ENCODE results near the gene CDH1.

The CDH1 gene

DNA sequence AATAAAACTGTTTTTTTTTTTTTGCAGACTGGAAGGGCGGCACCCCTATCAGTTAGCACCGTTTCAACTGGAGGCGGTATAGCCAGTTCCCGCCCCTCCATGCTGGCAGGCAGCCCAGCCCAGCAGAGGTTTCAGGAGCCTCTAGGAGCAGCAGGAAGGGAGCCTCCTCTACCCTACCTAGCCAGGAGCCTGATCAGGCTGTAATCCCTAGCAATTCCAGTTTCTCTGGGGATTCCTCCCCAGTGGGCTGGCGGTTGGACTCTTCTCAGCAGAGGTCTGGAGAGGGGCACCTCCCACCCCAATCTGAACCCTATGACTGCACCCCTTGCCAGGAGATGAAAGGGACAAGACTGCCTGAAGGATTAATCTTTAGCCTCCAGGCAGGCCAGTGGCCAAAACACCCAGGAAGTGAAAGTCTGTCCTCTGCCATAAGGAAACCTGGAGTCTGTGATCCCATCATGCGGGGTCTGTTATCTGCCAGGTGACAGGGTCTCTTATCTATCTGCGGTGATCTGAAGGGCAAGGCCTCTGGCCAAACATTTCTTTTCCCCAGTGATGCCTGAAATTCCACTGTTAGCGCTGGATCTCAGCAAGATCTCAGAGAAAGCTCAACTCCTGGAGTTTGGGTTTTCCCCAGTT, 4.9 kb upstream of the CDH1 start:
- peak; percentile 93 for DNase-seq (ENCODE audit: low spot score)

DNA sequence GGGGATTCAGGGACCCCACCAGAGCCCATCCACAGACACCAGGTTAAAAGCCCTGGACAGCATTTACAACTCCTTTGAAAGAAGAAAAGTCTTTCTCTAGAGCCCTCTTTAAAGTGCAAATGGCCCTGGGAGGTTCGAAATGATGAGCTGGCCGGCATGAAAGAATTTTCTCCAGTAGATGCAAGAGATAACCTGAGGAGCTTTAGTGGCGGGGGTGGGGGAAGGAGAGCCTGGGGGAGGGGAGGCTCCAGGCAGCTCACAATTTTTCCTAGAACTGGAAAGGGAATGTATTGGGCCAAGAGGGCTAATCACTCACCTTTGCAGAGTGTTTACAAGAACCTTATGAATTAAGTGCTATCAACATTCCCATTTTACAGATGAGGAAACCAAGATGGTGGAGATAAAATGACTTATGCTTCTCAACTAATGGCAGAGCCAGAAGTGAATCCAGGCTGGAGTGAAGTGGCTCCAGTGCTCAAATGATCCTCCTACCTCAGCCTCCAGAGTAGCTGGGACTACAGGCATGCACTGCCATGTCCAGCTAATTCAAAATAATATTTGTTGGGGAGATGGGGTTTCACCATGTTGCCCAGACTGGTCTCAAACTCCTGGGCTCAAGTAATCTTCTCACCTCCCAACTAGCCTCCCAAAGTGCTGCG, 4.2 kb upstream of the CDH1 start:
- no peak for DNase-seq (ENCODE audit: low spot score)

GRCh38 chr16:68733570-68733969, 3.5 kb upstream of the CDH1 start:
- peak; percentile 35 for DNase-seq (ENCODE audit: low spot score)

DNA sequence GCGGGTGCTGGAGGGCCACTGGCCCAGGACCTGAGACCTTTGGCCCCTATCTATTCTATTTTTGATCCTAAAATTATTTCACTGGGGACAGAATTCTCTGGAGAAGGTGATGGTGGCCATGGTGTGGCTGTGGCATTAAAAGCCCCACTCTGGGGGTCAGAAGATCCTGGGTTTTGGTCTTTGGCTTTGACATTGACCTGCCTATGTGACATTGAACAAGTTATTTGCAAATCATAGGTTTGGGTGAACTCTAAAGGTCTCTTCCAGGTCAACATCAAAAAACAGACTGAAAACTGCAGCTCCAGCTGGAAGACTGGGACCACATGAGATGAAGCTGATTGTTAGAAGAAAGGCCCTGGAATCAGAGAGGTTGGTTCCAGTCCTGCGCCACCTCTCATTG, 2.3 kb upstream of the CDH1 start:
- no peak for DNase-seq (ENCODE audit: low spot score)

GRCh38 chr16:68736561-68736960, 531 bp upstream of the CDH1 start:
- no peak for DNase-seq (ENCODE audit: low spot score)

DNA sequence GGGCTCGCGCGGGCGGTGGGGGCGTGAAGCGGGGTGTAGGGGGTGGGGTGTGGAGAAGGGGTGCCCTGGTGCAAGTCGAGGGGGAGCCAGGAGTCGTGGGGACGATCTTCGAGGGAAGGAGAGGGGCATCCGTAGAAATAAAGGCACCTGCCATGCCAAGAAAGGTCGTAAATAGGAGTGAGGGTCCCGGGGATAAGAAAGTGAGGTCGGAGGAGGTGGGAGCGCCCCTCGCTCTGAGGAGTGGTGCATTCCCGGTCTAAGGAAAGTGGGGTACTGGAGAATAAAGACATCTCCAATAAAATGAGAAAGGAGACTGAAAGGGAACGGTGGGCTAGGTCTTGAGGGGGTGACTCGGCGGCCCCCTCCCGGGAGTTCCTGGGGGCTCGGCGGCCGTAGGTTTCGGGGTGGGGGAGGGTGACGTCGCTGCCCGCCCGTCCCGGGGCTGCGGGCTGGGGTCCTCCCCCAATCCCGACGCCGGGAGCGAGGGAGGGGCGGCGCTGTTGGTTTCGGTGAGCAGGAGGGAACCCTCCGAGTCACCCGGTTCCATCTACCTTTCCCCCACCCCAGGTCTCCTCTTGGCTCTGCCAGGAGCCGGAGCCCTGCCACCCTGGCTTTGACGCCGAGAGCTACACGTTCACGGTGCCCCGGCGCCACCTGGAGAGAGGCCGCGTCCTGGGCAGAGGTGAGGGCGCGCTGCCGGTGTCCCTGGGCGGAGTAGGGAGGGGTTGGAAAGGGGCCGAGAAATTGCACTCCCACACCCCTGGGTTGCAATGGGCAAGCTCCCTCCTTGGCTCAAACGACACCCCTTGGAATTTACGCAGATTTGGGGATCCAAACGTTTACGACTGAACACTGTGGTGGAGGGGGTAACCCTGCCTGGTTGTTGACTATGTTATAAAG, 888 bp downstream of the CDH1 start:
- DNase-seq (ENCODE audit: low spot score) = peak; percentile 71

GRCh38 chr16:68739964-68740627, 3.0 kb downstream of the CDH1 start:
- DNase-seq (ENCODE audit: low spot score) = peak; percentile 60

DNA sequence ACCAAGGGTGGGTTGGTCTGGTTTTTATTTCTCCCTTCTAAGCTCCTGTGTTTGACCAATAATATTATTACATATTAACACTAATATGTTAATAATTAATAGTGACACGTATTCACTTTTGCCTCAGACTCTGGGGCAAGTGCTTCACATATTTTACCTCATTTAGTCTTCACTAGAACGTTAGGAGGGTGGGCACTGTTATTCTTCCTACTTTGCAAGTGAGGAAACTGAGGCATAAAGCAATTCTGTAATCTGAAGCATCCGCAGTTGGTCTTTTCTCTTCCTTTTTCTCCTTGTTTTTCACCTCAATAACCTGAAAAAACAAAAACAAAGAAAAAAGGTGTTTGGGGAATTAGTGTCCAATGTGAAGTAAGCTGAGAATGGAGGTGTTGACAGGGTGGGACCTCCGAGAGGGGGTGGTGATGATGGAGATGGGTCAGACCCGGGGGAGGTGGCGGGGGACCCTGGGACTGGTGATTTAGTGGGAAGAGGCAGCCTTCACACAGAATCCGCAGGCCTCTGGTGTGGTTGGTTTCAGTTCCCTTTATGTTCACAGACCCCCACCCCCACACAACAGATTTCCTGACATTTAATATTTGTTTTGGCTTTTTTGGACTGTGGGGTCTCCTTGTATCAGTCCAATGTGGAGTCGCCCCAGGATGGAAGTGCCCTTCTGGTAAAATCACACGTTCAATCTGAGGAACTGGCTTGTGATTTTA, 3.7 kb downstream of the CDH1 start:
- DNase-seq (ENCODE audit: low spot score) = no peak

DNA sequence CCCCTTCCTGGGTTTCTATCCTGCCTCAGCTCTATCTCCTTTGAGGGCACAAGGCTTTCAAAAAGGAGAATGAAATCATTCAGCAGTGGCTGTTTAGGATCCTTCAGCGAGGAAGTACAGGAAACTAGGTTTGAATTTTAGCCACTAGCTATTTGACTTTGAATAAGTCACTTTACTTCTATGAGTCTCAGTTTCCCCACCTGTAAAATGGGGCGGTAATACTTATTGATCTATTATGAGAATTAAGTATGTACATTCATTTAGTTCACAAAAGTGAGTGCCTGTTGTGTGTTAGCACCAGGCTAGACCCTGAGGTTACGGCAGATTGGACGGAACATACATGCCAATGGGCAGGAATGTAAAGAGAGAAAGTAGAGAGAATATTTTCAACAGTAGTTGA, 6.6 kb downstream of the CDH1 start:
- DNase-seq (ENCODE audit: low spot score) = no peak

DNA sequence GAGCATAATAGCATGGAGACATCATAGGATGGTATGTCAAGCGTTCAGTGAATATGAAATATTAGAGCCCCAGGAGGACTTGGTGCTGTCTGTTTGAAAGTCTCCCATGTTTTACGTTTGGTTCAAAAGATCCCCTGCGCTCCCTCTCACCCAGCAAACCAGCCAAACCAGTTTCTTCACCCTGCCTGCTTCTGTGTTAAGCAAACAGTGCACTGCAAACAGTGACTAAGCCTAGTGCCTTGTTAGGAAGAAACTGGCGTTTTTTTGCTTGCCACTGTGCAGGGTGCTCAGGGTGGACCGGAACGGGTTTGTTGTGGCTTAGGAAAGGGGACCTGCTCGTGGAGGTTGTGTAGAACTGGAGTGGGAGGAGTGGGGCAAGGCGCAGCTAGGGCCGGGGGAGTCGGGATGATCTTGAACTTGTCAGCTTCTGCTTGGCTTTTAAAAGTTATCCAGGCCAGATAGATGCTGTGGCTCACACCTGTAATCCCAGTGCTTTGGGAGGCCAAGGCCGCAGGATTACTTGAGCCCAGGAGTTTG, 7.7 kb downstream of the CDH1 start:
- peak; percentile 74 for DNase-seq (ENCODE audit: low spot score)

DNA sequence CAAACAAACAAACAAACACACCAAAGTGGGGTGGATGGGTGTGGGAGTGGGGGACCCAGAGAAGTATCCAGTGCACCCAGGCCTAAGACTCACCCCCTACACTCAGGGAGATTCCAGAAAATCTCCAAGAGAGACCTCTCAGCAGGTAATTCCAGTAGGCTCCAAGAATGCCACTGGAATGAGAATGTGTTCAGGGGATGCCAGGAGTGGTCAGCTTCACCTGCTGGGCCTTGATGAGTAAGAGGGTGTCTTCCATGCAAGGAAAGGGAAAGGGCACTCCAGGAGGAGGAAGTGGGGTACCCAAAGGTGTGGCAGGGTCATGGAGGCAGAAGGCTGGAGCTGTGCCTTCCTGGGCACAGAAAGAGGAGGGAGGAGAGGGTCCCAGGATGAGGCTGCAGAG, 9.9 kb downstream of the CDH1 start:
- no peak for DNase-seq (ENCODE audit: low spot score)

GRCh38 chr16:68749432-68749831, 12.3 kb downstream of the CDH1 start:
- DNase-seq (ENCODE audit: low spot score) = no peak

GRCh38 chr16:68750193-68750695, 13.2 kb downstream of the CDH1 start:
- no peak for DNase-seq (ENCODE audit: low spot score)

- no peak for DNase-seq (ENCODE audit: low spot score)
Observed at GRCh38 chr16:68751160-68751559, 14.1 kb downstream of the CDH1 start.

- no peak for DNase-seq (ENCODE audit: low spot score)
Observed at GRCh38 chr16:68752602-68753001, 15.5 kb downstream of the CDH1 start.

GRCh38 chr16:68754084-68754792, 17.1 kb downstream of the CDH1 start:
- DNase-seq (ENCODE audit: low spot score) = no peak

GRCh38 chr16:68756239-68756915, 19.3 kb downstream of the CDH1 start:
- DNase-seq (ENCODE audit: low spot score) = no peak

DNA sequence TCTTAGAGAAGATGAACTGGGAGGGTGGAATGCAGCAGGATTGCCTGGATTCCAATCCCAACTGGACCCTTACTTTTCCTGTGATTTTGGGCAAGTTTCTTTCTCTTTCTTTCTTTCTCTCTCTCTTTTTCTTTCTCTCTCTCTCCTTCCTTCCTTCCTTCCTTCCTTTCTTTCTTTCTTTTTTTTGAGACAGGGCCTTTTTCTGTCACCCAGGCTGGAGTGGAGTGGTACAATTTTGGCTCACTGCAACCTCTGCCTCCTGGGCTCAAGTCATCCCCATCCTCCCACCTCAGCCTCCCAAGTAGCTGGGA, 20.5 kb downstream of the CDH1 start:
- no peak for DNase-seq (ENCODE audit: low spot score)

DNA sequence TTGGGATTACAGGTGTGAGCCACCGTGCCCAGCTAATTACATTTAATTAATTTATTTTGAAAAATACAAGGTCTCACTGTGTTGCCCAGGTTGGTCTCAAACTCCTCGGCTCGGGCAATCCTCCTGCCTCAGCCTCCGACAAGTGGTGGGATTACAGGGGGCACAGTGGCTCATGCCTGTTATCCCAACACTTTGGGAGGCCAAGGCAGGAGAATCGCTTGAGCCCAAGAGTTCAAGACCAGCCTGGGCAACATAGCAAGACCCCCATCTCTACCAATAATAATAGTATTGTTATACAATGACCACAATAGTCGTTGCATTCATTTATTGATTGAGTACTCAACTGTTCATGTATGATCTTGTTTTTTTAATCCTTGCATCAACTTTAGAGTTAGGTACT, 22.0 kb downstream of the CDH1 start:
- DNase-seq (ENCODE audit: low spot score) = no peak

- DNase-seq (ENCODE audit: low spot score) = no peak
Observed at GRCh38 chr16:68760671-68761275, 23.7 kb downstream of the CDH1 start.
